Hematopoietic multipotent progenitor cell (in vitro differentiated cells): Measurements from ENCODE around the gene STK24. TPM values are rescaled to one million over a fixed set of nuclear protein-coding genes. Genes with fewer than 3 reads are reported as not detected.

Experiments used
- DNase-seq, 3 donors: peaks; one replicate each; pipeline ENCODE4 v3.0.0-alpha.2; 2011 to 2015; ENCODE audit warnings: low read depth in 2 of 3, low spot score in 2 of 3
- total RNA-seq: library from RNA; depleted of rRNA; stranded (reverse); fragments of >200 nt; gene quantifications from one replicate; pipeline ENCODE4 v1.2.3, GENCODE V29; 2012

STK24 gene
- total RNA-seq, 1 donor = 24.8 TPM

DNA sequence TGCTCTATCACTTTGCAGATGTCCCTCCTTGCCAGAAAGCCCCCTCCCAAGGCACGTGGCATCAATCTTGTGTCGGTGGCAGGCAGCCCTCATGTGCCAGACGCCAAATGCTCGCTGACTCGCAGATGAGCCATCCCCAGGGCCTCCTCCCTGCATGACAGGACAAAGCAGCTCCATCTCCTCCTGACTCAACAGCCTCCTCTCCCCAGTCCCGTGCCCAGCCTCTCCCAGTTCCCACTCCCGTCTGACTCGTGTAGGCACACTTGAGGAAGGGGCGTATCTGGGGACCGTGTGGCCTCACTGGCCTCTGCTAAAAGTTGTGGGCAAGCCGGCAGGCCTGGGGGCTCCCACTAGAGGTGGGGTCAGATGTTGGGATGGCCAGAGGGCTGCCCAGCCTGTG lies 133.6 kb downstream of the STK24 start:
- no peak for DNase-seq

DNA sequence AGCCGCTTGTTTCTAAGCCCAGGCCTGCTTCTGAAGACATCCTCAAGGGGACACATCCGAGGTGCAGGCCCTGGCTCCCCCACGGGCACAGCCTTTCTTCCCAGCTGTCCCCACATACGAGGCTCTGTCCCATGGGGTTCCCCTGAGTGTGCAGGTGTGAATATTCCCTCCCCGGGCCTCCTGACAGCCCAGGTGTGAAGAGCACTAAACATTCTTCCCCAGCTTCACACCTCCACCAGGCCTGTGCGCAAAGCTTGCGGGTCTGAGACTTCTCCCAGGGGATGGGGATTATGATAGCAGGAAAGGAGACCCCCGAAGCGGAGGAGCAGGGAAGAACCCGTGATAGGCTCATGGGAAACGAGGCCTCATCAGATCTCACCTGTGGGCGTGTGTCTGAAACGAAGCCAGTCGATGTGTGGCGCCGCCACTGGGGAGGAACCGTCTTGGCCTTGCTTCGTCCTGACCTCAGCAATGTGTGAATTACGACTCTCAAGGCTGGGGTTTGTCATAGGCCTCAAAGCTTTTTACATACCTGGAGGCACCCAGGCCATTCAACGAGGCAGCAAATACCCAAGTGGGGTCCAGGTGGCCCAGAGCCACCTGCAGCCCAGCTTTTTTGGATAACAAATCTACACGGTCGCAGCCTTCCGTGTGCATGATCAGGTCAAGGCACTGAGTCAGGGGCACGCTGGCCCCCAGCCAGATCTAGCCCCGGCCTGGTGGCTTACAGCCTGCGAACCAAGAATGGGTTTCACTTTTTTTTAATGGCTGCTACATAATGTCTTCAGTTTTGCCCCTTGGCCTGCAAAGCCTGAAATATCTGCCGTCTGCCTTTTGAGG lies 134.3 kb downstream of the STK24 start:
- no peak for DNase-seq

DNA sequence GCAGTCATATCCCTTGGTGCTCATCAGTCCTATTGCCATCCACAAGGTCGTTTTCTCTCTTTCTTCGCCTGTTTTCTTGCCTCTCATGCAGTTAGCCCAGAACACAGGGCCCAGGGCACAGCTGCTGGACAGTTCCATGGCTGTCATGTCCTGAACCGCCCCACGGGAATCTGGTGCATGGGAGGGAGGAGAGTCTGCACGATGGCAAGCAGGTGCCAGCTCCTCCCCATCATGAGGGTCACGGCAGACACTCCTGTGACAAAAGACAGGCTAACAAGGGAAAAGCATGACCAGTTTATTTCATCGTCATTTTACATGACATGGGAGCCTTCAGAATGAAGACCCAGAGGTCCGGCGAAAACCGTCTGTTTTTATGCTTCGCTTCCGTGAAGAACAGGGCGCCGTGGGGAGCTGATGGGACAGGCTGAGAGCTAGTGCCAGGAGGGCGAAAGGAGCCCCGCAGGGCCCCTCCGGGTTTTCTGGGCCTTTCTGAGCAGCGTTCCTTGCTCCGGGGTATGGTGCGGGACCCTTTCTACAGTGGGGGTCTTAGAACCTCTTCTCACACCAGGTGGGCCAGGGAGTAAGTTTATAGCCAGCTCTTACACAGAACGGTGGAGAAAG lies 135.7 kb downstream of the STK24 start:
- no peak for DNase-seq

DNA sequence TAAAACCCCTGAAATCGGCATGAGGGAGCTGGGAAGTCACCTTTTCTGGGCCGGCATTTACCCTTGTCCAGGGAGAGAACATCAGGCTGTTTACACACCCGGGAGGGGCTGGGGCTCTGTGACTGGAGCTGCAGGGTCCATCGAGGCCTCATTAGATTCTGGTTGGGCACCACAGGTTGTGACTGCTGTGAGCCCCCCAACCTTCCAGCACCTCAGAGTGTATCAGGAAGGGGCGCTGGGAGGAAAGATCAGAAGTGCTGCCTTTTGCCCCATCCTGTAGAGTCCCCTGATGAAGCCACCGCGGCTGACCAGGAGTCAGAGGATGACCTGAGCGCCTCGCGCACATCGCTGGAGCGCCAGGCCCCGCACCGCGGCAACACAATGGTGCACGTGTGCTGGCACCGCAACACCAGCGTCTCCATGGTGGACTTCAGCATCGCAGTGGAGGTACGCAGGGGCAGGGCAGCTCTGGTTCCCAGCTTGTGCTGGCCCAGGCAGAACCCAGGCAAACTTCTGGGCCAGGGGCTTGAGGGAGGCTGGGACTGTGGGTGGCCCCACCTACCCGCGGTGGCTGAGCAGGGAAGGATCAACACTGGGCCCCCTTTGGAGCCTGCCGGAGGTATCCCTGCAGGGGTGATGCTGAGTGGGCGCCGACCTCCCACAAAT lies 136.4 kb downstream of the STK24 start:
- DNase-seq = no peak

DNA sequence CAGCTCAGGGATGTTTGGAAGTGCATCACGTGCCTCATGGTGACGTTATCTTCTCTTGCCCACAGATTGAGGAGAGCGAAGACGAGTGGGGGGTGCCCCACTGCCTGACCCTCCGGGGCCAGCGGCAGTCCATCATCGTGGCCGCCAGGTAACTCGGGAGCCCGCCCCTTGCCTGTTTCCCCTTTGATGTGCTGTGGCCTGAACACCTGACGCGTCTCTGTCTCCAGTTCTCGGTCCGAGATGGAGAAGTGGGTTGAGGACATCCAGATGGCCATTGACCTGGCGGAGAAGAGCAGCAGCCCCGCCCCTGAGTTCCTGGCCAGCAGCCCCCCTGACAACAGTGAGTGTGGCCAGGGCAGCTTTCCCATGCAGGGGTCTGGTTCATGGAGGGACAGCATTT lies 137.0 kb downstream of the STK24 start:
- DNase-seq = no peak

DNA sequence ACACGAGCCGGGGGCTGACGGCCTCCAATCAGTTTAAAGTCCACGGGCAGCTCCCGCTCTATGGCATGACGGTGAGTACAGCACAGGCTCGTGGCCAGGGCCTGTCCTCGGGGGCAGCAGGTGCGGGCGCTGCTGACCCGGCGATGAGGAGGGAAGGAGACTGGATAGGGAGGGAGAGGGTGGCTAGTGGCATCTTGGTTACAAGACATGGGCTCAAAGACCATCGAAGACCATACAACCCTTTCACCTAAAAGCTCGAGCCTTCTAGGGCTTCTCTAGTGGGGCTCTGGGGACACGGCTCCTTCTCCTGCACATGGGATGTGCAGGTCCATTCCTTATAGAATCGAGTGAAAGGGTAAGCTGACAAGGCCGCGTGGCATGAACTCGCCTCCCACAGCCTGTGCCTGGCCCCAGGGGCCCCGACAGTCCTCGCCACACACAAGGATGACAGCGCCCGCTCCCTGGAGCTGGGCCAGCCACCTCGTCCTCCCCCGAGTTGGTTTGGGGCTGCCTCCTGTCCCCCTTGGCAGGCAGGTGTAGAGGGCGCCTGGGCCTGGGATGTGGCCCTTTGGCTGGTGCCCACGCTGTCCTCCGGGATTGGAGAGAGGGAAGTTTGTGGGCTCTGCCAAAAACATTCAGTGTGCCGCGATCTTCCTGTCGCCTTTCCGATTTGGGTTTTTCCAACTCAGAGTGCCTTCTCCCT lies 137.6 kb downstream of the STK24 start:
- no peak for DNase-seq

DNA sequence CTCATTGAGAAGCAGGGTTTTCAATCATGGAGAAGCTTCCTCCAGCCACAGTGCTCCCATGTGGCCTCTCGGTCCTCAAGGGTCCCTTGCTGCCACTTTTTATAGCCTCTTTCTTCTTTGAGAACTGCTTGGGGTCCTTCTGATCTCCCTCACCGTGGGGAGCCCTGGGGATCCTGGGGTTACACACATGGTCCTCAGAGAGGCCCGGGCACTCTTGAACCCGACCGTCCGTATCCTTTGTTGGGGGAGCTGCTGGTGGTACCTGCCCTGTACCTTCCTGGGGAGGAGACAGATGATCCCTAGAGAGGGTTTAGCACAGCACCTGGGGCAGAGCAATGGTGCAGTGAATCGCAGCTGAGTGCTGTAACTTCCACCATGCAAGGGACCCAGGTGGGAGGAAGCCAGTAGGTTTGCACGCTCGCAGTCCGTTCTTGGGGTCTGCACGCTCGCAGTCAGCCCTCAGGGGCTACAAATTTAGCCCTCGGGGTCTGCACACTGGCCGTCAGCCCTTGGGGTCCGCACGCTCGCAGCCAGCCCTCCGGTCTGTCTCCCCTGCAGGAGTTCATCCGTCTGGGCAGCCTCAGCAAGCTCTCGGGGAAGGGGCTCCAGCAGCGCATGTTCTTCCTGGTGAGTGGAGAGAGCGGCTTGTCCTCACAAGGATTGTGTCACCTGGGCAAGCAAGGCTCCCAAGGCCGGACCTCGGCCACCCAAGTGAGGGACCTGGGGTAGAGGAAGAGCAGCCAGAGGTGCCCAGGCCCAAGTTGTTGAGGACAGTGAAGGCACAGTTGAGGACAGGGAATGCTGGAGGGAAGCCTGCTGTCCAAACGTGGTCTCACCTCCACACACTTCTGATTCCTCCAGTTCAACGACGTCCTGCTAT lies 138.4 kb downstream of the STK24 start:
- no peak for DNase-seq

DNA sequence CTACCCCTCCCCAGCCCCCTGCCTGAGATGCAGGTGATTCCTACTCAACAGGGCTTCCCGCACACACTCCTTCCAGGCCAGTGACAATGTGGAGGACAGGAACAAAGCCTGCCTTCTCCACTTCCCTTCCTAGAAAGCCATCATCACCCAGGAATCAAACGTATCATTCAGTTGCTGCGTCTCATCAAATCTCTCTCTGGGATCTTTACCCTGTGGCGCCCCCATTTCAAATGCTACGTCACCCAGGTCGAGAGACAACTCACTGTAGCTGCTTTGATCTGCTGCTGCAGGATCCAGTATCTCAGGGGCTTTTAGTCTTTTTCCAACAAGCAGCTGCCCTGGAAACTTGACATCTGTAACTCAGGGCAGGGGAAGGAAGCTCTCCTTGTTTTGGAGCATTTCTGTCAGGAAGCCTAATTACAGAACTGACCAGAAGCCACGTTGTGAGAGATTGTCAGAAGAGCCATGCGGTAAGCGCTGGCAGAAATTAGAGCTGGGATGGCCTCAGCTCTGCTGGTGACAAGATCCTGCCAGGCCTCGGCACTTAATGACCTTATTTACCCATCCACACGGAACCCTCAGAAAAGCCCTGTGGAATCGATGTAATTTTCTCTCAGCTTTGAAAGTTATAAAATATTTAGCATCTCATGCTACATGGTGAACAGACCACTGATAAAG lies 140.5 kb downstream of the STK24 start:
- DNase-seq = no peak

DNA sequence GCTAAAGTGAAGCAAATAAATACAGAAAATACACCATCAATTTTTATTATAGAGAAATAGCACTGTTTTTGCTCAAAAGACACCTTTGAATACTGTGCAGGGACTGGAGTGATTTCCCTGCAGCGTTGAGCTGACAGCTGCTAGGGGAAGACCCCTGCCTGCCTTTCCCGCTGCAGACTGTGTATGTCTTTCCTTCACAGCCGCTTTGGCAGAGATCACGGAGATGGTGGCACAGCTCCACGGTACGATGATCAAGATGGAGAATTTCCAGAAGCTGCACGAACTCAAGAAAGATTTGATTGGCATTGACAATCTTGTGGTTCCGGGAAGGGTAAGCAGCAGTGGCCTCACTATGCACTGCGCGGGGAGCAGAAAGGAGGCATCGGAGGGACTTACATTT lies 141.5 kb downstream of the STK24 start:
- no peak for DNase-seq

DNA sequence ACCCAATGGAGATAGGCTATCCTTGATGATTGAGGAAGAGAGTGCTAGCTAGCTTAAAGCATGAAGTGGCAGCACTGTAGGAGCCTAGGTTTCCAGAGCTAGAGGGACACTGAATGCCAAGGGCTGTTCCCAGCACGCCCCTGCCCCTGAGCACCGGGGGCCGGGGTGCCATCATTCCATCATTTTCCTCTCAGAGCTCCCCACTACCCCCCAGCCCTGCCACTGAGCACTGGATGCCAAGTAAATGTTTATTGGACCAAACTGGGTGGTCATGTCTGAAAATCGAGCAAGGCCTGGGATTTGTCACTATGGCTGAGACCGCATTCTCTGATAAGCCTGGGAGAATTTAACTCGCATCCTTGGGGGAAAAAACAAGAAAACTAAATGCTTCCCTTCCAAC lies 142.8 kb downstream of the STK24 start:
- no peak for DNase-seq

DNA sequence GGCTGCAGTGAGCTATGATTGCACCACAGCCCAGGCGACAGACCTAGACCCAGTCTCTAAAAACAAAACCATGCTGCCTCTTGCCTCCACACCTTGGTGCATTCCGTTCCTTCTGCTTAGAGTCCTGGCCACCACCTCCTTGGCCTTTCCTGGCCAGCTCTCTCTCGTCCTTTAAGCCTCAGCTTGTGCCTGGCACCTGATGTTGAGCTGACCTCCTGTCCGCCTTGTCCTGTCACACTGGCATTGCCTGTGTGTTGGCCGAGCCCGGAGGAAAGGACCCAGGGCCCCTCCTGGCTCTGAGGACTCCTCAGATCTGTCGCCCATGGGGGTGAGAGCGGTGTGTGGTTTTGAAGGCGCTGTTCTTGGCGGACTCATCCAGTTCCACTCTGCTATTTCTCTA lies 143.3 kb downstream of the STK24 start:
- DNase-seq = no peak

DNA sequence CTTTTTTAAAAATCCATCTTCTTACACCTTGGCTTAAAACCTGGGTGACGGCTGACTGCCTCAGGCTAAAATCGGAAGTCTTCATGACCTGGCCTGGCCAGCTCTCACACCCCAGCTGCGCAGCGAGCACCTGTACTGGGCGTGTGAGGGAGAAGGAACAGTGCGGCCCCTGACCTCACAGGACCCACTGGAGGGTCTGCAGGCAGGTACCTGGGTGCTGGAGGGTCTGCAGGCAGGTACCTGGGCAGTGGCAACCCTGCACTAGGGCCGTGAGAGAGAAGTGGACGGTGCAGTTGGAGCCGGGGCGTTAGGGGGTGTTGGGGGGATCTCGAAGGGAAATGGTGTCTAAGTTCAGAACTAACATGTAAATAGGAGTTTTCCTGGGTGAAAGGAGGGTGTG lies 144.3 kb downstream of the STK24 start:
- DNase-seq = no peak

DNA sequence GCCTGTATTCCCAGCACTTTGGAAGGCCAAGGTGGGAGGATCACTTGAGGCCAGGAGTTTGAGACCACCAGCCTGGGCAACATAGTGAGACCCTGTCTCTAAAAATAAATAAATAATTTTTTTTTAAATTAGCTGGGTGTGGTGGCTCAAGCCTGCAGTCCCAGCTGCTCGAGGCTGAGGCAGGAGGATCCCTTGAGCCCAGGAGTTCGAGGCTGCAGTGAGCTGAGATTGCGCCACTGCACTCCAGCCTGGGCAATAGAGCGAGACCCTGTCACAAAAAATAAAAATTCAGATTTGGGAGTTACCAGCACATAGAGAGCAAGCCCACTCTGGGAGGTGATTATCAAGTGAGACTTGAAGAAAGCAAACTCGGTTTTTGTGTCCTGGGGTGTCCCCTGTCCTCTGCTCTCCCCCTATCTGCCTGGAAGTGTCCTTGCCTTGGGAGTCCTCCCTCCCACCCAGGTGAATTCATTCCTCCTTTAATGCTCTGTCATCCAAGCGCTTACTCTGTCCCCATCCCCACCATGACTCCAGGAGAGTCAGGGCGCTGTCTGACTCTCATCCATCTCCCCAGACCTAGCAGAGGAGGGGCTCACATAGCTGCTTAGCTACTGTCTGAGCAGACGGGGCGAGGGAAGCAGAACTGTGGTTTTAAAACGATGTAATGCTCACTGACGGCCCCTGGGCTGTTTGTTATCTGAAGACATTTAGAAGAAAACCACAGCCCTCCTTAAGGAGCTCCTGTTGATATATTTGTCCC lies 146.8 kb downstream of the STK24 start:
- DNase-seq = no peak

DNA sequence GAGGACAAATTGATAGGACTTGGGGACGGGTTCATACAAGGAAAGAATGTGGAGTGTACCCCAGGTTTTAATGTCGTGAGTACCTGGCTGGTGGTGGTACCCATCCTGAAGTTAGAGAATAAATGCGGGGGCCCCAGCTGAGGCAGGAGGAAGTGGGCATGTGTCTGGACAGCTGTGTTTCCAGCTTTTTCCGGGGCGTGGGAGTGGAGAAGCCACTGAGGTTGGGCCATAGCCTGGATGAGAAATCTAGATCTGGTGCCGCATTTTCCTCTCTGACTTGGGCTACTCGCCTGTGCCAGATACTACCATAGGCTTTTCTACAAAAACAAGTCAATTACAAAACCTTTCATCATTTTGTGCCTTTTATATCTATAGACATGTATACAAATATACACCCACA lies 147.4 kb downstream of the STK24 start:
- DNase-seq = no peak

DNA sequence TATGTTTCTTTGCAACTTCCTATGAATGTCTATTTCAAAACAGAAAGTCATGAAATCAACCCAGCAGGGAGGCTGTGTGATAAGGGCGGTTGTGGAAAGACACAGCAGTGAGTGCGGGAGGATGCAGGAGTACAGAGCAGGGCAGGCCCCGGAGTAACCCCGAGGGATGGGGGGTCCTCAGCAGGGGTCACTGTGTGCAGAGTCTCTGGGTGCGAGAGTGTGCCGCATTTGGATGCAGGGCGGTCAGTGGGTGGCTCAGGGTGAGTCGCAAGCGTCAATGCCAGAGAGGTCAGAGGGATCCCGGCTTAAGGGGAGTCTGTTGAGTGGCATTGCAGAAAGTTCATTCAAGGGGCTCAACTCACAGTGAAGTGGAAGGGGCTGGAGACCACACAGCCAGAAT lies 147.8 kb downstream of the STK24 start:
- DNase-seq = no peak

DNA sequence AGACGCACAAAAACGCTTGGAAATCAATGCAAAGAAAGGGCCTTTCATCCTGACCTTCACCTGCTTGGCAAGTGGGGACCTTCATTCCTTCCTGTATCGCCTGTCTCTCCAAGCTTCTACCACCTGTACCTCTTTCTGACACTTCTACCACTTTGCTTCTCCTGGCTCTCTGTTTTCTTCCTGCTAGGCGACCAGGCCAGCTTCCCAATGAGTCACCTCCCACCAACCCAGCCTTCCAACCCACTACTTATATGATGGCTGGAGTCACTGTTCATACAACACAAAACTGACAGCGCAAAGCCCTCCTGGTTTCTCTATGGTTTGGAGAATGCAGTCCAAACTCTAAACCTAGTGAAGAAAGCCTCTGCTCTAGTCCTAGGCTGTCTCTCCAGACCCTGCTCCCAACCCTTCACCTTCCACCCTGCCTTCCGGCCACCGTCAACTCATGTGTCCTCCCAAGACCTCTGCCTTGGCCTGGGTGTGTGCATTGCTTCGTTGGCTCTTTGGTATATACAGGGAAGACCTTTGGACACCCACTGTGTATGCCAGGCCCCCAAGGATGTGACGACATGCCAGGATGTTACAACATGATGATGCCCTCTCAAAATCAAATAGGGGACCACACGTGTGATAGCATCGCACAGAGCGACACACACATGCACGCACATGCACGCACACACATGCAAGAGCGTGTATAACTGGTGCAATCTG lies 148.5 kb downstream of the STK24 start:
- no peak for DNase-seq

DNA sequence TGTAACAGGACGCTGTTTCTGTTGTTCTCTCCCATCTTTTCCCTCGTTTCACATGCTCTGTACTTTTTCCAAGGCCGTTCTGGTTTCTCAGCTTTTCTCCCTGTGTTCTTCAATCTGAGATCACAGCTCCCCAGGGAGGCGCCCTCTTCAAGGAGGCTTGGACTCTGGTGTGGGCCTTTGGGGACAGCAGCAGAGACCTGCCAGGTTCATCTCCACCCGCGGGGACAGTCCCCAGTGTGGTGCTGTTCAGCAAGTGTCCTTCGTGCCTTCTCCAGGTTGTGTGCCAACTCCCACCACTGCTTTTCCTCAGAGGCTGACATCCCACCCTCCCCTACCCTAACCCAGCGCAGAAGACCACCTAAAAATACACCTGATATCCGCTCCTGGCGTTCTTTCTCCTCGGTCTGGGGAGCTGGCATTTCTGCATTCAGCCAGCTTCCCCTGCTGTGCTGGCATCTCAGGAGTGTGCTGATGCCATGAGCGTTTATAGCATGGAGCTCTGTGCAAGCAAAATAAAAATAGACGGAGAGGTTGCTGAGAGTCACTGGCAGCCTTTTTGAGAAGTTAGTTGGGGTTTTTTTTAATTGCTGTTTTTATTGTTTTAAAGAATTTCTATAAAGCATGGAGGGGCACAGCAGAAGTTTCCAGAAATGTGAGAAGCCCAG lies 149.4 kb downstream of the STK24 start:
- no peak for DNase-seq

DNA sequence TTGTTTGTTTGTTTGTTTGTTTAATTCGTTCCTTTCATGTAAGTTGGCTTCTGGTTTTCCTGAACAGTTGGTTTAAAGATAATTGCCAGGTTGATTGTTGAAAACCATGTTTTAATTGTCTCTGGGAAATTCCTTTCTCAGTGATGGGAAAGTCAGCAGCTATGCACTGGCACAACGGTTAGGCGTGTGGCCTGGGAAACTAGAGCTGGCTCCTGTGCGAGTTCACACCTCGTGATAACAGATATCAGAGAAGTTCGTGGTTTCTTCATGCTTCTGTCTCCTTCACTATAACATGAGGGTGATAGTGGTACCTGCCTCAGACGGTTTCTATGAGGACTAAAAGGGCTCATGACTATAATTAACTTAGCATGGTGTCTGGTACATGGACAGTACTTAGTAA lies 153.5 kb downstream of the STK24 start:
- DNase-seq = no peak
